PC-3 (cell line): ENCODE data around the gene B4GALNT3. TPM values are rescaled to one million over a fixed set of nuclear protein-coding genes. Genes with fewer than 3 reads are reported as not detected.

ENCODE experiments used
- ATAC-seq: fragments of 200-7000 bp; cut with Tn5 transposase; 2 replicates; pipeline ENCODE4 v1.9.1; 2020; ENCODE audit warnings: mild to moderate bottlenecking, moderate library complexity
- BruUV-seq: library from RNA; stranded (reverse); fragments of 400-500 nt; replicated peaks from 2 replicates; lab custom pipeline; 2021; lab: Mats Ljungman, UMichigan
- CTCF ChIA-PET: fragments of 300-600 bp; sonication (Branson Sonifier 250); formaldehyde crosslinking; loops from one replicate; lab custom pipeline; 2022; ENCODE audit warnings: antibody characterized with exemption; lab: Charles Lee
- POLR2A ChIA-PET: fragments of 300-600 bp; sonication (Branson Sonifier 250); formaldehyde crosslinking; loops from one replicate; lab custom pipeline; 2022; ENCODE audit warnings: antibody characterized with exemption; ENCODE audit not compliant: unreplicated experiment; lab: Charles Lee
- DNase-seq: peaks from one replicate; pipeline ENCODE4 v3.0.0-alpha.2; 2015
- H2AFZ ChIP-seq: fragments of 300-600 bp; sonication (generic); 2 replicates; pipeline ENCODE4 v1.6.0; 2016; ENCODE audit warnings: antibody characterized with exemption, low read length
- H3F3A ChIP-seq: fragments of 300-600 bp; sonication (generic); one replicate; pipeline ENCODE4 v1.6.0; 2017; ENCODE audit warnings: antibody characterized with exemption, low read length, control low read depth, mild to moderate bottlenecking; ENCODE audit not compliant: unreplicated experiment
- H3K27ac ChIP-seq: fragments of 300-600 bp; sonication (generic); 2 replicates; pipeline ENCODE4 v1.5.1; 2016; ENCODE audit warnings: mild to moderate bottlenecking, low read length
- H3K27me3 ChIP-seq: fragments of 300-600 bp; sonication (generic); 2 replicates; pipeline ENCODE4 v1.6.1; 2016; ENCODE audit warnings: low read length, mixed read lengths
- H3K36me3 ChIP-seq: fragments of 300-600 bp; sonication (generic); 2 replicates; pipeline ENCODE4 v1.6.1; 2016; ENCODE audit warnings: low read depth, mixed run types, low read length, mixed read lengths
- H3K4me1 ChIP-seq: fragments of 300-600 bp; sonication (generic); 2 replicates; pipeline ENCODE4 v1.5.1; 2016; ENCODE audit warnings: low read length; ENCODE audit not compliant: insufficient read depth
- H3K4me2 ChIP-seq: fragments of 300-600 bp; sonication (generic); 2 replicates; pipeline ENCODE4 v1.6.0; 2016; ENCODE audit warnings: low read length
- H3K4me3 ChIP-seq: fragments of 300-600 bp; sonication (generic); 2 replicates; pipeline ENCODE4 v1.5.1; 2016; ENCODE audit warnings: mild to moderate bottlenecking, low read length, mixed read lengths
- H3K79me2 ChIP-seq: fragments of 300-600 bp; sonication (generic); 2 replicates; pipeline ENCODE4 v1.6.1; 2017; ENCODE audit warnings: low read length, mixed read lengths
- H3K9ac ChIP-seq: fragments of 300-600 bp; sonication (generic); 2 replicates; pipeline ENCODE4 v1.6.0; 2016; ENCODE audit warnings: mild to moderate bottlenecking, low read length
- H3K9me2 ChIP-seq: fragments of 300-600 bp; sonication (generic); replicated peaks from 2 replicates; pipeline ENCODE4 v1.6.1; 2016; ENCODE audit warnings: mixed run types, low read length, mixed read lengths
- H3K9me3 ChIP-seq: fragments of 300-600 bp; sonication (generic); 2 replicates; pipeline ENCODE4 v1.6.1; 2016; ENCODE audit warnings: low read length, mixed read lengths
- H4K20me1 ChIP-seq: fragments of 300-600 bp; sonication (generic); 2 replicates; pipeline ENCODE4 v1.6.1; 2016; ENCODE audit warnings: low read length, mixed read lengths
- EZH2 ChIP-seq: fragments of 300-600 bp; sonication (generic); IDR thresholded peaks from one replicate; pipeline ENCODE4 v1.6.1; 2017; ENCODE audit warnings: antibody characterized with exemption, mild to moderate bottlenecking, low read length; ENCODE audit not compliant: unreplicated experiment
- EZH2phosphoT487 ChIP-seq: fragments of 300-600 bp; sonication (generic); IDR thresholded peaks from 2 replicates; pipeline ENCODE4 v1.6.1; 2018; ENCODE audit warnings: mild to moderate bottlenecking, antibody characterized with exemption, low read length, borderline replicate concordance
- intact Hi-C: fragments of 100-400 bp; cut with micrococcal nuclease; formaldehyde crosslinking; loops from 2 replicates; pipeline ENCODE4 v1.9.0; 2023
- total RNA-seq: library from RNA; depleted of rRNA; stranded (reverse); fragments of >200 nt; gene quantifications from 2 replicates; pipeline ENCODE4 v1.2.3, GENCODE V29; 2014
- TF ChIP-seq, protein P1 (sequence below): fragments of 300-600 bp; sonication (generic); conservative IDR thresholded peaks from 2 replicates; pipeline ENCODE4 v1.5.1; 2017; ENCODE audit warnings: antibody characterized with exemption, low read depth, mild to moderate bottlenecking, low read length

Gene B4GALNT3
- total RNA-seq, 1 experiment from 2014 or later, result 3.7 TPM

DNA sequence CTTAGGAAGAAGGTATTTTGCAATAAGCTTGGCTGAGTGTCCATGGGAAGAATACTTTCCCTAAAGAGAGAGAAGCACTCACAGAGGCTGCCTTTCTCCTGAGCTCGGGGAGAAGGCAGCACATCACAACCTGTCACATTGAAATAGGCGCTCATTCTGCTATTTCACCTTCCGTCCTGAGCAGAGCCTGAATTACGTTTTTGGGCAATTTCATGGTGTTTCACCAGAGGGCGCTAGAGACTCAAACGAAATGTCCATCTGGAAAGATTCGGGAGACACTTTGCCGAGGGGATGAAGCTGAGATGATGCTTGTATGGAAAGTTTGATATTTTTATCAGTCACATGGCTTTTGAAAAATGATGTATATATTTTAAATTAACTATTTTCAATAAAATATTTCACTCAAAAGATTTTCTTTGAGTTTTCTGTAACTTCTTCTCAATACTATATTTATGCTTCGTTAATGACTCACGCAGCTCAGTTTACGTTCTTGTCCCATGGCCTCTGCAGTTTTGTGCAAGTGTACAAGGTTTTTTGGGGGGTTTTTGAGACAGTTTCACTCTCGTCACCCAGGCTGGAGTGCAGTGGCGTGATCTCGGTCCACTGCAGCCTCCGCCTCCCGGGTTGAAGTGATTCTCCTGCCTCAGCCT, 17.4 kb upstream of the B4GALNT3 start:
- Histone ChIP-seq H3F3A (no peaks in the 10 kb centered on the region), H4K20me1 (no peaks in the 10 kb centered on the region), H3K9ac (no peak overlapping the region), H3K4me2 (no peak overlapping the region), H2AFZ (no peak overlapping the region), H3K79me2 (no peaks in the 10 kb centered on the region), H3K9me3 (no peaks in the 10 kb centered on the region), H3K4me3 (no peak overlapping the region), H3K27ac (no peak overlapping the region), H3K4me1 (no peaks in the 10 kb centered on the region), H3K9me2 (no peaks in the 10 kb centered on the region), H3K36me3 (peaks cover 6% of the 10 kb centered on the region; the same call in 1 of the 2 replicates), H3K27me3 (no peaks in the 10 kb centered on the region)
- BruUV-seq, result no TSS peak
- ChIA-PET CTCF (interaction anchor here (0.5 to 1.0 kb wide), 5 partner anchors 9 to 105 kb away, joined by 3 to 11 read pairs (median 3); no protein-coding TSS in a partner anchor), POLR2A (no interaction called here)
- TF ChIP-seq, protein P1, sequence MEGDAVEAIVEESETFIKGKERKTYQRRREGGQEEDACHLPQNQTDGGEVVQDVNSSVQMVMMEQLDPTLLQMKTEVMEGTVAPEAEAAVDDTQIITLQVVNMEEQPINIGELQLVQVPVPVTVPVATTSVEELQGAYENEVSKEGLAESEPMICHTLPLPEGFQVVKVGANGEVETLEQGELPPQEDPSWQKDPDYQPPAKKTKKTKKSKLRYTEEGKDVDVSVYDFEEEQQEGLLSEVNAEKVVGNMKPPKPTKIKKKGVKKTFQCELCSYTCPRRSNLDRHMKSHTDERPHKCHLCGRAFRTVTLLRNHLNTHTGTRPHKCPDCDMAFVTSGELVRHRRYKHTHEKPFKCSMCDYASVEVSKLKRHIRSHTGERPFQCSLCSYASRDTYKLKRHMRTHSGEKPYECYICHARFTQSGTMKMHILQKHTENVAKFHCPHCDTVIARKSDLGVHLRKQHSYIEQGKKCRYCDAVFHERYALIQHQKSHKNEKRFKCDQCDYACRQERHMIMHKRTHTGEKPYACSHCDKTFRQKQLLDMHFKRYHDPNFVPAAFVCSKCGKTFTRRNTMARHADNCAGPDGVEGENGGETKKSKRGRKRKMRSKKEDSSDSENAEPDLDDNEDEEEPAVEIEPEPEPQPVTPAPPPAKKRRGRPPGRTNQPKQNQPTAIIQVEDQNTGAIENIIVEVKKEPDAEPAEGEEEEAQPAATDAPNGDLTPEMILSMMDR, result peak; percentile 77
- TF ChIP-seq EZH2phosphoT487, result no peak
- ATAC-seq, result no peak
- intact Hi-C loops, result loop anchor here (1.0 kb wide), 1 partner anchor 105 kb away; no protein-coding TSS in a partner anchor
- DNase-seq, result peak; percentile 82

DNA sequence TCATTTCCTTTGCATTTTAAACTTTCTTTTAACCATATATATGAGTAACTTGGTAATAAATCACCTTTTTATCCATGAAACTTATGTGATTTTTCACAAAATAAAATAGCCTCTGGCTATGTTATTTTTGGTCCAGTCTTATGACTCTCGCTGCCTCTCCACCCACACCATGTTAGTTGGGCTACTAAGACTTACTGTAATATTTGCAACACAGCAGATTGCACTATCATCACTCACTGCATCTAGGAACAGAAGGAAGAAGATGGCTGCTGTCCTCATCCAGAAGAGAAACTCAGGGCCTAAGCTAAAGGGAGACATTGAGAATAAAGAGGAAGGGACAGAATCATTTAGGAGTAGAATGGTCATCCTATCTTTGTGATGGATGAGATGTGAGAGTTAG, 12.6 kb upstream of the B4GALNT3 start:
- H3K9me2 ChIP-seq, result no peaks in the 10 kb centered on the region

More for the DNA sequence above, 12.6 kb upstream of the B4GALNT3 start:
- no peak overlapping the region for H3K4me2 ChIP-seq
- H3K27ac ChIP-seq, result no peak overlapping the region
- H3F3A ChIP-seq, result no peaks in the 10 kb centered on the region
- DNase-seq (no peak), ATAC-seq (no peak)
- intact Hi-C loops, result no loop called here
- ChIA-PET CTCF (interaction anchor here (0.6 kb wide), 1 partner anchor 74 kb away, joined by 6 read pairs; no protein-coding TSS in a partner anchor), POLR2A (no interaction called here)
- H3K4me3 ChIP-seq, result no peak overlapping the region
- no peak overlapping the region for H2AFZ ChIP-seq
- no peaks in the 10 kb centered on the region for H3K27me3 ChIP-seq
- no peaks in the 10 kb centered on the region for H3K79me2 ChIP-seq
- no TSS peak for BruUV-seq
- H3K9ac ChIP-seq, result no peak overlapping the region
- H3K4me1 ChIP-seq, result peaks cover 5% of the 10 kb centered on the region; the same call in 1 of the 2 replicates
- TF ChIP-seq EZH2, result no peak
- TF ChIP-seq EZH2phosphoT487, result no peak
- TF ChIP-seq, protein P1, result no peak
- no peaks in the 10 kb centered on the region for H3K36me3 ChIP-seq
- H4K20me1 ChIP-seq, result no peaks in the 10 kb centered on the region
- no peaks in the 10 kb centered on the region for H3K9me3 ChIP-seq
